ENCODE data around the gene DENND6B.
"Not testable (repeated sequence)": the region's sequence is repeated elsewhere in the genome, so short reads cannot be mapped to it uniquely, and the experiment has no call there.

Gene DENND6B

DNA sequence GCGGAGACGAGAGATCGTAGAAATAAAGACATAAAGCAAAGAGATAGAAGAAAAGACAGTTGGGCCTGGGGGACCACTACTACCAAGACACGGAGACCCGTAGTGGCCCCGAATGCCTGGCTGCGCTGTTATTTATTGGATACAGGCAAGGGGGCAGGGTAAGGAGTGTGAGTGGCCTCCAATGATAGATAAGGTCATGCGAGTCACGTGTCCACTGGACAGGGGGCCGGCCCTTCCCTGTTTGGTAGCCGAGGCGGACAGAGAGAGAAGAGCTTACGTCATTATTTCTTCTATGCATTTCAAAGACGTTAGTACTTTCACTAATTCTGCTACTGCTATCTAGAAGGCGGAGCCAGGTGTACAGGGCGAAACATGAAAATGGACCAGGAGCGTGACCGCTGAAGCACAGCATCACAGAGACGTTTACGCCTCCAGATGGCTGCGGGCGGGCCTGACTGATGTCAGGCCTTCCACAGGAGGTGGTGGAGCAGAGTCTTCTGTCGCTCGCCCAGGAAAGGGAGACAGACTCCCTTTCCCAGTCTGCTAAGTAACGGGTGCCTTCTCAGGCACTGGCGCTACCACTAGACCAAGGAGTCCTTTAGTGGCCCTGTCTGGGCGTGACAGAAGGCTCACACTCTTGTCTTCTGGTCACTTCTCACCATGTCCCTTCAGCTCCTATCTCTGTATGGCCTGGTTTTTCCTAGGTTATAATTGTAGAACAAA lies 41.1 kb upstream of the DENND6B start:
- TF ChIP-seq, protein P1, sequence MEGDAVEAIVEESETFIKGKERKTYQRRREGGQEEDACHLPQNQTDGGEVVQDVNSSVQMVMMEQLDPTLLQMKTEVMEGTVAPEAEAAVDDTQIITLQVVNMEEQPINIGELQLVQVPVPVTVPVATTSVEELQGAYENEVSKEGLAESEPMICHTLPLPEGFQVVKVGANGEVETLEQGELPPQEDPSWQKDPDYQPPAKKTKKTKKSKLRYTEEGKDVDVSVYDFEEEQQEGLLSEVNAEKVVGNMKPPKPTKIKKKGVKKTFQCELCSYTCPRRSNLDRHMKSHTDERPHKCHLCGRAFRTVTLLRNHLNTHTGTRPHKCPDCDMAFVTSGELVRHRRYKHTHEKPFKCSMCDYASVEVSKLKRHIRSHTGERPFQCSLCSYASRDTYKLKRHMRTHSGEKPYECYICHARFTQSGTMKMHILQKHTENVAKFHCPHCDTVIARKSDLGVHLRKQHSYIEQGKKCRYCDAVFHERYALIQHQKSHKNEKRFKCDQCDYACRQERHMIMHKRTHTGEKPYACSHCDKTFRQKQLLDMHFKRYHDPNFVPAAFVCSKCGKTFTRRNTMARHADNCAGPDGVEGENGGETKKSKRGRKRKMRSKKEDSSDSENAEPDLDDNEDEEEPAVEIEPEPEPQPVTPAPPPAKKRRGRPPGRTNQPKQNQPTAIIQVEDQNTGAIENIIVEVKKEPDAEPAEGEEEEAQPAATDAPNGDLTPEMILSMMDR (IDR thresholded peaks at IDR 0.05; ENCODE audit: low read length), result no peak
- TF ChIP-seq EZH2 (IDR thresholded peaks at IDR 0.05; ENCODE audit: borderline replicate concordance, low read length), result no peak

DNA sequence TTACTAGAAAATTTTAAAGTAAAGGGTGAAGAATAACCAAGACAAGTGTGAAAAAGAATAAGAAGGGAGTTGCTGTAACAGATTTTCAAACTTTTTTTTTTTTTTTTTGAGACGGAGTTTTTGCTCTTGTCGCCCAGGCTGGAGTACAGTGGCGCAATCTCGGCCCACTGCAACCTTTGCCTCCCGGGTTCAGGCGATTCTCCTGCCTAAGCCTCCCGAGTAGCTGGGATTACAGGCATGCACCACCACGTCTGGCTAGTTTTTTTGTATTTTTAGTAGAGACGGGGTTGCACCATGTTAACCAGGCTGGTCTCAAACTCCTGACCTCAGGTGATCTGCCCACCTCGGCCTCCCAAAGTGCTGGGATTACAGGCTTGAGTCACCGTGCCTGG lies 37.0 kb upstream of the DENND6B start:
- H3K9ac ChIP-seq (ENCODE audit: low read length); H2AFZ ChIP-seq (ENCODE audit: low read length); H3K9me3 ChIP-seq (ENCODE audit: low read length); H3K4me3 ChIP-seq (ENCODE audit: low read depth, low read length, poor library complexity, severe bottlenecking); H3F3A ChIP-seq (ENCODE audit: insufficient read depth, low read length); H3K9me2 ChIP-seq (ENCODE audit: low read depth, low read length); H3K27me3 ChIP-seq (ENCODE audit: insufficient read depth, low read length); H3K4me2 ChIP-seq (ENCODE audit: low read length); H3K27ac ChIP-seq (ENCODE audit: low read depth, low read length, poor library complexity, severe bottlenecking); H3K4me1 ChIP-seq (ENCODE audit: insufficient read depth, low read length, severe bottlenecking); H4K20me1 ChIP-seq (ENCODE audit: insufficient read depth, low read length): not testable (repeated sequence)
- Histone ChIP-seq H3K79me2 (ENCODE audit: insufficient read depth, low read length) (peaks cover 79% of the 10 kb centered on the region), H3K36me3 (ENCODE audit: insufficient read depth, low read length) (peaks cover 42% of the 10 kb centered on the region)

More for the DNA sequence above, 41.1 kb upstream of the DENND6B start:
- Histone ChIP-seq H3F3A (ENCODE audit: insufficient read depth, low read length) (no peaks in the 10 kb centered on the region), H3K9me3 (ENCODE audit: low read length) (no peaks in the 10 kb centered on the region), H3K4me3 (ENCODE audit: low read depth, low read length, poor library complexity, severe bottlenecking) (no peak overlapping the region), H3K36me3 (ENCODE audit: insufficient read depth, low read length) (peaks cover 31% of the 10 kb centered on the region), H3K4me2 (ENCODE audit: low read length) (no peak overlapping the region), H3K79me2 (ENCODE audit: insufficient read depth, low read length) (peaks cover 45% of the 10 kb centered on the region), H3K9me2 (ENCODE audit: low read depth, low read length) (no peaks in the 10 kb centered on the region), H3K27ac (ENCODE audit: low read depth, low read length, poor library complexity, severe bottlenecking) (no peak overlapping the region), H2AFZ (ENCODE audit: low read length) (no peak overlapping the region), H3K4me1 (ENCODE audit: insufficient read depth, low read length, severe bottlenecking) (no peaks in the 10 kb centered on the region), H3K9ac (ENCODE audit: low read length) (no peak overlapping the region), H4K20me1 (ENCODE audit: insufficient read depth, low read length) (no peaks in the 10 kb centered on the region), H3K27me3 (ENCODE audit: insufficient read depth, low read length) (no peaks in the 10 kb centered on the region)

DNA sequence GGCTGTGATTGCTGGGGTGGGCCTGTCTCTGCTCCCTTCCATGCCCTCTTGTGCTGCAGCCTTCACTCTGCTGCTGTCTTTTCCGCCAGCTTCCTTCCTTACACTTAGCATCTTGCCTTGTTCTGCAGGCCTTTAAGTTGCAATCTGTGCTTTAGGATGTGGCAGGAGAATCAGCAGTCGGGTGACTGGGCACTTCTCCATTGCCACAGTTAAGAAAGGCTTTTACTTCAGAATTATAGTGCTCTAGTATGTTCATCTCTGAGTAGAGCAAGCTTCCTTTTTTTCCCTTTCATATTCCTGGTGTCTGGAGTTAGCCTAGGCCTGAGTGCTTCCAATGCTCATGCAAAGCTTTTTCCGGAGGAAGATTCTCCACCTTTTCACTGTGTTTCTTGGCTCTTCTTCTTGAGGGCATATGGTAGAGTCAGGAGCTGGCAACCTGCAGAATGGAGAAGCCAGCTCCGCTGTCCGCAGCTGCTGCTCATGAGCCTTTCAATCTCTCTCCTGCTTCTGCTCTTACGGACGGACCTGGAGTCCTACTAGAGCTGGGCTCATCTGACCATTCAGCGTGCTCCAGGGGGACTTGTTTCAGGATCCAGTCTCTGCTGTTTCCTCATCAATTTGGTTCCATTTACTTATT lies 36.5 kb upstream of the DENND6B start:
- TF ChIP-seq, protein P1 (IDR thresholded peaks at IDR 0.05; ENCODE audit: low read length), result no peak
- no peak for TF ChIP-seq EZH2 (IDR thresholded peaks at IDR 0.05; ENCODE audit: borderline replicate concordance, low read length)
- H3K27ac ChIP-seq (ENCODE audit: low read depth, low read length, poor library complexity, severe bottlenecking), result no peak overlapping the region

More for the DNA sequence above, 36.5 kb upstream of the DENND6B start:
- no peak overlapping the region for H3K4me3 ChIP-seq (ENCODE audit: low read depth, low read length, poor library complexity, severe bottlenecking)
- peaks cover 83% of the 10 kb centered on the region for H3K79me2 ChIP-seq (ENCODE audit: insufficient read depth, low read length)
- H3K36me3 ChIP-seq (ENCODE audit: insufficient read depth, low read length), result peaks cover 42% of the 10 kb centered on the region
- H3K4me2 ChIP-seq (ENCODE audit: low read length), result no peak overlapping the region
- H3K9me3 ChIP-seq (ENCODE audit: low read length), result no peaks in the 10 kb centered on the region
- no peaks in the 10 kb centered on the region for H3F3A ChIP-seq (ENCODE audit: insufficient read depth, low read length)
- H2AFZ ChIP-seq (ENCODE audit: low read length), result no peak overlapping the region
- H3K9me2 ChIP-seq (ENCODE audit: low read depth, low read length), result no peaks in the 10 kb centered on the region
- no peaks in the 10 kb centered on the region for H4K20me1 ChIP-seq (ENCODE audit: insufficient read depth, low read length)
- no peaks in the 10 kb centered on the region for H3K27me3 ChIP-seq (ENCODE audit: insufficient read depth, low read length)
- H3K4me1 ChIP-seq (ENCODE audit: insufficient read depth, low read length, severe bottlenecking), result no peaks in the 10 kb centered on the region
- no peak overlapping the region for H3K9ac ChIP-seq (ENCODE audit: low read length)
